ENCODE data around the gene DOP1B.

- no peak for TF ChIP-seq CTCF (conservative IDR thresholded peaks at IDR 0.05; ENCODE audit: low read depth, low read length)
- no peak for TF ChIP-seq BHLHE40 (IDR thresholded peaks at IDR 0.05; ENCODE audit: low read depth, low read length)
- no peak for TF ChIP-seq POLR2A (IDR thresholded peaks at IDR 0.05; ENCODE audit: low read depth, low read length)
These were observed 27.4 kb upstream of the DOP1B start for GRCh38 chr21:36129219-36129618.

Data from IMR-90 (cell line).